Measurements from ENCODE around the gene RNF217. TPM values are rescaled to one million over a fixed set of nuclear protein-coding genes. Genes with fewer than 3 reads are reported as not detected.

RNF217 gene
- total RNA-seq, 1 experiment from 2014 or later: 10.6 TPM

DNA sequence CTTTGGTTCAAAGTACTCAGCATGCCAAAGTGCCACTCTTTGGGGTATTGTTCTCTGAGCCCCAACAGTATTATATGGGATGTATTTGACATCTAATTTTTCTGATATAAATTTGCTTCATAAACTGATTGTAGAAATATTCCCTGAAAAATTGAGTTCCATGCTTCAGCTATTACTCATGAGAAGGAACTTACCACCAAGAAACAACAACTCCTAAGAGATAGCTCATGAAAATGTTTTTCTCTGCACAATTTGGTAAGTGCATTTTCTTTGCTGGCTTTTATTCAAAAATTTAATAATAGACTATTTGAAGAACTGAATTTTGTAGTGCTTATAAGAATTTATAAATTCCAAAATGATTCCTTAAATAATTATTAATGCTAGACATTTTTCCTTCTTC lies 178.6 kb downstream of the RNF217 start:
- H3K9me3 ChIP-seq: no peaks in the 10 kb centered on the region
- H3K27me3 ChIP-seq: no peaks in the 10 kb centered on the region
- no peaks in the 10 kb centered on the region for H3K36me3 ChIP-seq
- DNase-seq: no peak
- H3K4me3 ChIP-seq: no peak overlapping the region

Other genes starting within 250 kb of the RNF217 start
- 29.2 and 48.5 TPM in 2 replicates for gene TPD52L1, start 191.3 kb downstream of the RNF217 start, total RNA-seq (2014; rRNA removed; shearing (Covaris generic); ENCODE audit: low replicate concordance)

All from MG63 (cell line).